GM19395 (cell line): ENCODE data around the gene BLOC1S1.
A peak's percentile ranks its signal among the peaks of the same experiment; 100 is the strongest.

Source experiments
- ATAC-seq: cut with Tn5 transposase; IDR thresholded peaks from one replicate; pipeline ENCODE4 v1.9.1; 2021; ENCODE audit warnings: mild to moderate bottlenecking, moderate library complexity; ENCODE audit not compliant: unreplicated experiment

The BLOC1S1 gene

GRCh38 chr12:55708695-55709233 is 7.1 kb upstream of the BLOC1S1 start:
- no peak for ATAC-seq

- ATAC-seq = no peak
These were observed 3.9 kb upstream of the BLOC1S1 start for GRCh38 chr12:55711786-55712553.

- no peak for ATAC-seq
These were observed 3.0 kb upstream of the BLOC1S1 start for GRCh38 chr12:55712700-55713415.

GRCh38 chr12:55713721-55714120 is 2.1 kb upstream of the BLOC1S1 start:
- ATAC-seq = no peak

DNA sequence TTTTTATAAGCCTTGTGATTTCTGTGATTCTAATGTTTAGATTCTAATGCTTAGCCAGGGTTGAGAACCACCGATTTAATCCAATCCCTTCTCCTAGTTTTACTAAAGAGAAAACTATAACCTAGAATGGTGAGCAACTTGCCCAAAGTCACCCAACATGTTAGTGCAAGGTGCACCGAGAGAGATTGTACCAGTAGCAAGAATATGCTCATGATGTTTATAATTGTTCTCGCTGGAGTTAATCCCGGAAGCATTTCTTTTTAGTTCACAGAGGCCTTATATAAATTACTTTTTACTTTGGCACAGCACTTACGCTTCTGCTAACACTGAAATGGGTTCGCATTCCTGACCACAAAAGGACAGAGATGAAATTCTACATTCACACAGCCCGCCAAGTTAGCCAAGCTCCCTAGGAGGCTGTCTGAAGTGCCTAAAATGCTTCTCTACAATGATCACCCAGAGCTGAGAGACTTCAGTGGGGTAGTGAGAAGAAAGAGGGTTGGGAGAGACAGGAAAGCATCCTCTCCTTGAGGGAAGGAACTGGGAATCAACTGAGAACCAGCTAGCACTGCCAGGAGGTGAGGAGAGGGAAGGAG is 579 bp upstream of the BLOC1S1 start:
- ATAC-seq = no peak

GRCh38 chr12:55716582-55716957 is 724 bp downstream of the BLOC1S1 start:
- peak; percentile 45 for ATAC-seq

GRCh38 chr12:55717011-55718007 is 1.5 kb downstream of the BLOC1S1 start:
- ATAC-seq = peak; percentile 2

GRCh38 chr12:55718015-55718414 is 2.2 kb downstream of the BLOC1S1 start:
- no peak for ATAC-seq

DNA sequence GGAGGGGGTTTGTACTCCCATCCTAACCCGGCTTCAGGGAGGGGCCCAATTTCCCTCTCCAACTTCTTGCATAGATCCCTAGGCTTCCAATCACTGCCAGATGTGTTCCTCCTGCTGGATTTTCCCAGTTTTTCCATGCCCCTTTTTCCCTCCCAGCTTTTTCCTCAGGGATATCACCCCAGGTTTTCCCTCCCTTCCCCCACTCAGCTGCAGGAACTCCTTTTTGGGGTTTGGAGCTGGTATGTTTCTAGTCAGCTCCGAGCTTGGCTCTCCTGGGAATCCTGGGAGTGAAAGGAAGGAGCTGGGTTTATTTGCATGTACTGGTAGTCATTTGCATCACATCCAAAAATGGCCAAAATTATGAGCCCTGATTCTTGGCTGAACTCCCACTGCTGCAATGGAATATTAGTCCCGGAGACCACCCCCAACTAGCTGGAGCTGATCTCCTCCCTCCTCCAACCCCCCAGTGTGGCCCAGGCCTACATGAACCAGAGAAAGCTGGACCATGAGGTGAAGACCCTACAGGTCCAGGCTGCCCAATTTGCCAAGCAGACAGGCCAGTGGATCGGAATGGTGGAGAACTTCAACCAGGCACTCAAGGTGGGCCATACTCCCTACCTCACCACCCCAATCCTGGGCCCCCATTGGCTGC is 2.9 kb downstream of the BLOC1S1 start:
- no peak for ATAC-seq

- ATAC-seq = no peak
These were observed 3.5 kb downstream of the BLOC1S1 start for GRCh38 chr12:55719371-55719770.

DNA sequence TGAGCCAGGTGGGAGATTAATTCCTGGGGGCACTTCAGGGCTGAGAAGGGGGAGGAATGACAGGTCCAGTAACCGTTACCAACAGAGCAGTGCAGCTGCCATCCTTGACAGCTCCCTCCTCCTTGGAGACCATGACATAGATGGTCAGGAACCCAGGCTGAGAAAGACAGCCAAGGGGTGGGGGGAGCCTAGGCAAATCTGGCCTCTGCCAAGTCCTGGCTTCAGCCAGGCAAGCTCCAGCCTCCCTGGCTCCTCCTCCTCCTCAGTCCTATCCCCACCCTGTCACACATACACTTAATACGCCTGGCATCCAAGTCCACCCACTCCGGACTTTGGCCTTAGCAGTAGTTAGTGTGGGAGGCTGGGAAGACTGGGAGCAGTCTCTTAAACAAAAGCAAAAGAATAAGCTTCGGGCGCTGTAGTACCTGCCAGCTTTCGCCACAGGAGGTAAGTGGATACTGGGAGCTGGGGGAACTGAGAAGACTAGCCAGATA is 4.3 kb downstream of the BLOC1S1 start, which contains the start of gene RDH5:
Gene RDH5 (plus strand): TSS at position 323 of the 494 bp plus-strand sequence. CDS start 792 bp downstream, outside the sequence.
- no peak for ATAC-seq

DNA sequence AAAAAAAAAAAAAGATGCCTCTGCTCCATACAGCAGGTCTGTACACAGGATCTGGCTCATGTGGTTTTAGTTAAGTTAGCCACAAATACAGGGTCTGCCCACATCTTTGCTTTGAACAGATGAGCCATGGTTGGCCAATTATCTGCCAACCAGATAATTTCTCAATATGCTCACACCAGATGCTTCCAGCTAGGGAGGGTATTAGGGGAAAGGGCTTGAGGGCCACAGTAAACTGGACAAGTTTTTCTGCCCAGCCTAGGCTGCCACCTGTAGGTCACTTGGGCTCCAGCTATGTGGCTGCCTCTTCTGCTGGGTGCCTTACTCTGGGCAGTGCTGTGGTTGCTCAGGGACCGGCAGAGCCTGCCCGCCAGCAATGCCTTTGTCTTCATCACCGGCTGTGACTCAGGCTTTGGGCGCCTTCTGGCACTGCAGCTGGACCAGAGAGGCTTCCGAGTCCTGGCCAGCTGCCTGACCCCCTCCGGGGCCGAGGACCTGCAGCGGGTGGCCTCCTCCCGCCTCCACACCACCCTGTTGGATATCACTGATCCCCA is 5.1 kb downstream of the BLOC1S1 start:
- no peak for ATAC-seq

GRCh38 chr12:55721601-55722213 is 5.9 kb downstream of the BLOC1S1 start:
- no peak for ATAC-seq

DNA sequence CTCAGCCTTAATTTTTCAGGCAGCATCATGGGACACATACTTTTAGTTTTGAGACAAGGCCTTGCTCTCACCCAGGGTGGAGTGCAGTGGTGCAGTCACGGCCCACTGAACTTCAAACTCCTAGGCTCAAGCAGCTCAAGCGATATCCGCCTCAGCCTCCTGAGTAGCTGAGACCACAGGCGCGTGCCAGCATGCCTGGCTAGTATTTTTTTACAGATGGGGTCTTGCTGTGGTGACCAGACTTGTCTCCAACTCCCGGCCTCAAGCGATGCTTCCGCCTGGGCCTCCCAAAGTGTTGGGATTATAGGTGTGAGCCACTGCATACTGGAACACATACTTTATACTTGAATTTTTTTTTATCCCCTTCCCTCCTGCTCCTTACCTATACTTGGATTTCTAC is 7.1 kb downstream of the BLOC1S1 start:
- ATAC-seq = no peak

DNA sequence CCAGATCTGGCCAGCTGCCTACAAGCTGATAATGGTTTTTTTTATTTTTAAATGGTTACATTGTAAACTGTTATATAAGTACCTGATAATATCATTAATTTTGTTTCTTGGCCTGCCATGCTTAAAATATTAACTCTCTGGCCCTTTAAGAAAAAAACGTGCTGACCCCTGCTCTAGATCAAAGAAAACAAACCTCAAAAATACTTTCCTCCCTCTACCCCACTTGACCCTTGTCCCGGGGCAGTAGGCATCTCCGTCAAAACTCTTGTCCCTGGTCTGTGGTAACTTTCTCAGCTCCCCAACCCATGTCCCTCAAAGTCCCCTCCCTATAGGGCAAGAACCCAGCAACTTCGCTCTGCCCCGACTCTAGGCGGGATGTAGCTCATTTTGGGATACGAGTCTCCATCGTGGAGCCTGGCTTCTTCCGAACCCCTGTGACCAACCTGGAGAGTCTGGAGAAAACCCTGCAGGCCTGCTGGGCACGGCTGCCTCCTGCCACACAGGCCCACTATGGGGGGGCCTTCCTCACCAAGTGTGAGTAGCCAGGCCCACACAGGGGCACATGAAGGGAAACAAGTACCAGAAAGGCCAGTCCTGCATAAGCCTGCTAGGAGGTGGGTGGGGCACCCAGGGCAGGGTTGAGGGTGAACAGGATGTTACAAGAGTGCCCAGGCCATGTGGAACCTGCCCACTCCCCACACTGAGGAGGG is 7.8 kb downstream of the BLOC1S1 start:
- ATAC-seq = no peak

DNA sequence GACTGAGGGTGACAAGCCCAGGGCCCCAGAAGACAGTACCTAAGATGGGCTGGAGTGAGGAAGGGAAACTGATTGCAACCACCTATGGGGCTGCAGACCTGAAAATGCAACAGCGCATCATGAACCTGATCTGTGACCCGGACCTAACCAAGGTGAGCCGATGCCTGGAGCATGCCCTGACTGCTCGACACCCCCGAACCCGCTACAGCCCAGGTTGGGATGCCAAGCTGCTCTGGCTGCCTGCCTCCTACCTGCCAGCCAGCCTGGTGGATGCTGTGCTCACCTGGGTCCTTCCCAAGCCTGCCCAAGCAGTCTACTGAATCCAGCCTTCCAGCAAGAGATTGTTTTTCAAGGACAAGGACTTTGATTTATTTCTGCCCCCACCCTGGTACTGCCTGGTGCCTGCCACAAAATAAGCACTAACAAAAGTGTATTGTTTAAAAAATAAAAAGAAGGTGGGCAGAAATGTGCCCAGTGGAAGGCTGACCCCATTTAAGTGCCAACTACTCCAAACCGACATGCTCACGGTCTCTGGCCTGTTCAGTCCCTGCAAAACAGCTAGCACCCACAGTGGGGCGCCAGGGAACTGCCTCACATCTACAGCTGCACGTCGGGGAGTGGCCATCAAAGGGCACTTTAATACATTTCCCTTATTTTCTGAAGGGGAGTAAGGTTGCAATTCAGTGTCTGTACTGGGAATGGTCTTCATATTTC is 8.5 kb downstream of the BLOC1S1 start:
- ATAC-seq = no peak

DNA sequence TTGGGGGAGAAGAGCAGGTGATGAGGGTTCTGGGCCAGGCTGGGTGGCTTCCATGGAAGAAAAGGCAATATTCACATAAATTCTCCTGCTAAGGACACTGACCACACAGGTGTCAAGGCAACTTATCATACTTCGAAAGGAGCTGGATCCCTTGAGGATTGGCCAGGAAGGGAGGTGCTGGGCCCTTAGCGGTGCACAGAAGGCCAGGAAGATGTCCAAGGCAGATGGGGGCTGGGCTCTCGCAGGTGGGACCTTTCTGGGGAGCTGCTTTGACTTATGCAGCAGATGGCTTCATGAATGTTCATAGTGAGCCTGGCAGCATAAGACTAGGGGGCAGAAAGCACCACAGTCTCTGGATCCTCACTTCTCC is 9.1 kb downstream of the BLOC1S1 start:
- ATAC-seq = no peak

DNA sequence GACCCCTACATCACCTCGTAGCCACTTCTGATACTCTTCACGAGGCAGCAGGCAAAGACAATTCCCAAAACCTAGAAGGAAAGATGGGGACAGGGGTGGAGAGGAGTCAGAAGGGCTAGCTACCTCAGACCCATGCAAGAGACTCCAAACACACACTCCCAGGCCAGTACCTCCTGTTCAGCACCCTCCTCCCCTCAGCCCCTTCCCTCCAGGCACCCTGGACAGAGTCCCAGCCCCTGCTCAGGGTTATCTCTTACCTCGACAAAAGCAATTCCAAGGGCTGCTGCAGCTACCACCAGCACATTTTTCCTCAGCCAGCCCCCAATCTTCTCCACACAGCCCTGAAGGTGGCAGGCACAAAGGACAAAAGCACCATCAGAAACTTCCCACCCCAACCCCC is 9.7 kb downstream of the BLOC1S1 start:
- ATAC-seq = no peak
